ENCODE data around the gene KANSL1L. TPM values are rescaled to one million over a fixed set of nuclear protein-coding genes. Genes with fewer than 3 reads are reported as not detected.

KANSL1L gene
- total and polyA plus RNA-seq, 2 experiments from 2014 or later, result 2.6 to 13.2 TPM

DNA sequence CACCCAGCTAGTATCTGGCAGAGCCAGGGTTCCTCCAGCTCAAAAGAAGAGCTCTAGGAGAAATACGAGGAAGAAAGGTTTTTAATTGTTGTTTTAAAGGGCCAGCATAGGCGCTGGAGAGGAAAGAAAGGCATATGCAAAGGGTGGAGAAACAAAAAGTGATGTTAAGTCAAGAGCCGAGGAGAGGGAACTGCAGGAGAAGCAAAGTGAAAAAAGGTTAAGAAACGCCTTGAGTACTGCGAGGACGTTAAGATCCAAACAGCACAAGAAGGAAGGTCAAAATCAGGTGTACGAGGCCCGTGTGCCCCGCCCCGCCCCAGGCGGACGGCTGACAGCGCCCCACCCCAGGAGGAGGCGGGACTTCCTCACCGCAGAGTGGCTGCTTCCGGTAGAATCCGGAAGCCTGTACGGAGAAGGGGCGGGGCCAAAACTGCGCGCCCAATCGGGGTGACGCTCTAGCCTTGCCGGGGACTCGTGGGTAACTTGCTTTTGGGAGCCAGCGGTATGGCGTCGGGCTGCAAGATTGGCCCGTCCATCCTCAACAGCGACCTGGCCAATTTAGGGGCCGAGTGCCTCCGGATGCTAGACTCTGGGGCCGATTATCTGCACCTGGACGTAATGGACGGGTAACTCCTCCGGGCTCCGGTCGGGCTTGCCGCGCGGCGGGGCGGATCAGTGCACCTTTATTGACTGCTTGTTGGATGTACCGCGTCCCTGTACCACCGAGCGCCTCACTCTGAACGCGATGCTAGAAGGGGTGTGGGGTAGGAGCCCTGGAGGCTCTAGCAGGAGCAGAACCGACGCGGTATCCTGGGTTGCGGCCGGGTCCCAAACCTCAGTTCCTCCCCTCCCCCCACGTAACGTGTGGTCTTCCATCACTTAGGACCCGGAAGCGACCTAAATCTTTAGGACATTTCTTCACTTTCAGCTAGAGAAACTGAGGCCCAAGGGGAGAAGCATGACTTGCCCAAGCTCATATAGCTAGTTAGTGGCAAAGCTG, 168.8 kb downstream of the KANSL1L start, which contains the start of gene RPE:
TSS of gene RPE (plus strand) at position 481 of the 1,000 bp plus-strand sequence. CDS start at position 505, 24 bp downstream.
- peak; percentile 98 for DNase-seq
- Histone ChIP-seq H4K20me1 (ENCODE audit: insufficient read depth) (no peaks in the 10 kb centered on the region), H3K9me3 (ENCODE audit: low read depth) (no peaks in the 10 kb centered on the region), H3K36me3 (ENCODE audit: low read depth) (no peaks in the 10 kb centered on the region), H3K9me2 (ENCODE audit: insufficient read depth) (no peaks in the 10 kb centered on the region), H2AFZ (peak within 1 kb of the TSS; percentile 100), H3K79me2 (ENCODE audit: insufficient read depth) (peaks cover 50% of the 10 kb centered on the region), H3K4me2 (ENCODE audit: unreplicated experiment) (peak within 1 kb of the TSS; percentile 98), H3K4me1 (ENCODE audit: insufficient read depth) (peaks cover 32% of the 10 kb centered on the region), H3F3A (ENCODE audit: insufficient read depth) (peaks cover 3% of the 10 kb centered on the region; the same call in 1 of the 2 replicates), H3K27me3 (replicated peaks; ENCODE audit: insufficient read depth) (no peaks in the 10 kb centered on the region), H3K9ac (peak within 1 kb of the TSS; percentile 89), H3K4me3 (peak within 1 kb of the TSS; percentile 94), H3K27ac (peak within 1 kb of the TSS; percentile 57)
- WGBS, 2 experiments (ENCODE audit: low coverage in 1 of 2, low lambda C conversion rate in 2 of 2, missing lambda C conversion rate in 2 of 2), result 0 to 1% methylated on average over 44 to 55 of the region's 58 CpGs
- in situ Hi-C loops (cut with MboI), result no loop called here
- TF ChIP-seq EZH2 (IDR thresholded peaks at IDR 0.05; ENCODE audit: insufficient read depth, poor library complexity, severe bottlenecking), result no peak
- no peak for TF ChIP-seq EZH2phosphoT487 (IDR thresholded peaks at IDR 0.05; ENCODE audit: insufficient read depth, low read depth)

GRCh38 chr2:210000464-210001324, 170.5 kb downstream of the KANSL1L start:
- H3K36me3 ChIP-seq (ENCODE audit: low read depth), result no peaks in the 10 kb centered on the region
- H3K9ac ChIP-seq, result no peak overlapping the region
- 94 to 97% methylated on average over 26 to 29 of the region's 32 CpGs for WGBS, 2 experiments (ENCODE audit: low coverage in 1 of 2, low lambda C conversion rate in 2 of 2, missing lambda C conversion rate in 2 of 2)
- peaks cover 27% of the 10 kb centered on the region for H3K4me1 ChIP-seq (ENCODE audit: insufficient read depth)
- no peak overlapping the region for H3K27ac ChIP-seq
- in situ Hi-C loops (cut with MboI), result no loop called here
- peaks cover 3% of the 10 kb centered on the region; the same call in 1 of the 2 replicates for H3F3A ChIP-seq (ENCODE audit: insufficient read depth)
- H3K79me2 ChIP-seq (ENCODE audit: insufficient read depth), result peaks cover 33% of the 10 kb centered on the region
- TF ChIP-seq EZH2phosphoT487 (IDR thresholded peaks at IDR 0.05; ENCODE audit: insufficient read depth, low read depth) (no peak), EZH2 (IDR thresholded peaks at IDR 0.05; ENCODE audit: insufficient read depth, poor library complexity, severe bottlenecking) (no peak)
- no peak overlapping the region for H2AFZ ChIP-seq
- no peak overlapping the region for H3K4me3 ChIP-seq
- no peaks in the 10 kb centered on the region for H4K20me1 ChIP-seq (ENCODE audit: insufficient read depth)
- H3K9me3 ChIP-seq (ENCODE audit: low read depth), result no peaks in the 10 kb centered on the region
- no peak overlapping the region for H3K4me2 ChIP-seq (ENCODE audit: unreplicated experiment)
- no peaks in the 10 kb centered on the region for H3K27me3 ChIP-seq (replicated peaks; ENCODE audit: insufficient read depth)
- no peak for DNase-seq
- H3K9me2 ChIP-seq (ENCODE audit: insufficient read depth), result no peaks in the 10 kb centered on the region

GRCh38 chr2:209998596-209998995, 172.6 kb downstream of the KANSL1L start:
- Histone ChIP-seq H3K4me3 (no peak overlapping the region), H3K27me3 (replicated peaks; ENCODE audit: insufficient read depth) (no peaks in the 10 kb centered on the region), H3F3A (ENCODE audit: insufficient read depth) (peaks cover 3% of the 10 kb centered on the region; the same call in 1 of the 2 replicates), H3K9me2 (ENCODE audit: insufficient read depth) (no peaks in the 10 kb centered on the region), H3K4me2 (ENCODE audit: unreplicated experiment) (no peak overlapping the region), H2AFZ (peak overlapping the region; percentile 9; the same call in 1 of the 2 replicates), H3K79me2 (ENCODE audit: insufficient read depth) (peaks cover 12% of the 10 kb centered on the region), H3K9ac (no peak overlapping the region), H4K20me1 (ENCODE audit: insufficient read depth) (no peaks in the 10 kb centered on the region), H3K4me1 (ENCODE audit: insufficient read depth) (peaks cover 7% of the 10 kb centered on the region), H3K27ac (no peak overlapping the region), H3K36me3 (ENCODE audit: low read depth) (no peaks in the 10 kb centered on the region), H3K9me3 (ENCODE audit: low read depth) (no peaks in the 10 kb centered on the region)
- TF ChIP-seq EZH2phosphoT487 (IDR thresholded peaks at IDR 0.05; ENCODE audit: insufficient read depth, low read depth) (no peak), EZH2 (IDR thresholded peaks at IDR 0.05; ENCODE audit: insufficient read depth, poor library complexity, severe bottlenecking) (no peak)
- in situ Hi-C loops (cut with MboI), result no loop called here
- DNase-seq, result no peak
- WGBS, 2 experiments (ENCODE audit: low coverage in 1 of 2, low lambda C conversion rate in 2 of 2, missing lambda C conversion rate in 2 of 2), result 5 to 9% methylated on average over 1 of the region's 1 CpG

DNA sequence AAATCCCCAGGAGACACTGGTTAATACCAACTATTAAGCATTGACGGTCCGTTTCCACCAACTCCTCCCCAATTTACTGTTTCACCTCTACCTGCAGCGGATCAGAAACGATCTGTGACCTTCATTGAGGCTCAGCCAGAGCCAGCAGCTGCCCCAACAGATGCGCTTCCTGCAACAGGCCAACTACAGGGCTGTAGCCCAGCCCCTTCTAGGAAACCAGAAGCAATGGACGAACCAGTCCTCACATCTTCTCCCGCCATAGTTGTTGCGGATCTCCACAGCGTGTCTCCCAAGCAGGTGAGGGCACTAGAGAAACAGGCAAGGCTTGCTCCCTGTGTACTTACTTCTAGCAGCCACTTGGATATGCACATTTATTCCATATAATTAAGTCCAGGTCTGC, 177.2 kb downstream of the KANSL1L start:
- no peaks in the 10 kb centered on the region for H3F3A ChIP-seq (ENCODE audit: insufficient read depth)
- TF ChIP-seq EZH2phosphoT487 (IDR thresholded peaks at IDR 0.05; ENCODE audit: insufficient read depth, low read depth), result no peak
- no peak for TF ChIP-seq EZH2 (IDR thresholded peaks at IDR 0.05; ENCODE audit: insufficient read depth, poor library complexity, severe bottlenecking)
- H3K4me2 ChIP-seq (ENCODE audit: unreplicated experiment), result no peak overlapping the region
- no peaks in the 10 kb centered on the region for H3K27me3 ChIP-seq (replicated peaks; ENCODE audit: insufficient read depth)
- H3K79me2 ChIP-seq (ENCODE audit: insufficient read depth), result no peaks in the 10 kb centered on the region
- no peak overlapping the region for H3K4me3 ChIP-seq
- H2AFZ ChIP-seq, result no peak overlapping the region
- no peaks in the 10 kb centered on the region for H3K36me3 ChIP-seq (ENCODE audit: low read depth)
- H3K9me3 ChIP-seq (ENCODE audit: low read depth), result no peaks in the 10 kb centered on the region
- H3K9ac ChIP-seq, result no peak overlapping the region
- no peaks in the 10 kb centered on the region for H3K4me1 ChIP-seq (ENCODE audit: insufficient read depth)
- H3K27ac ChIP-seq, result no peak overlapping the region
- in situ Hi-C loops (cut with MboI), result no loop called here
- DNase-seq, result no peak
- no peaks in the 10 kb centered on the region for H3K9me2 ChIP-seq (ENCODE audit: insufficient read depth)
- H4K20me1 ChIP-seq (ENCODE audit: insufficient read depth), result no peaks in the 10 kb centered on the region
- 75 to 77% methylated on average over 9 of the region's 9 CpGs for WGBS, 2 experiments (ENCODE audit: low coverage in 1 of 2, low lambda C conversion rate in 2 of 2, missing lambda C conversion rate in 2 of 2)

Data from GM23248 (cell line).